HG03280 (cell line): Measurements from ENCODE around the gene ME3.
"Not testable (repeated sequence)": the region's sequence is repeated elsewhere in the genome, so short reads cannot be mapped to it uniquely, and the experiment has no call there.

ENCODE experiments used
- ATAC-seq: cut with Tn5 transposase; IDR thresholded peaks from one replicate; pipeline ENCODE4 v1.9.1; 2021; ENCODE audit warnings: mild to moderate bottlenecking, moderate library complexity; ENCODE audit not compliant: unreplicated experiment

ME3 gene

GRCh38 chr11:86666193-86666592 is 6.2 kb downstream of the ME3 start:
- no peak for ATAC-seq

- no peak for ATAC-seq
Observed at GRCh38 chr11:86664930-86665329, 7.5 kb downstream of the ME3 start.

GRCh38 chr11:86663761-86664160 is 8.7 kb downstream of the ME3 start:
- ATAC-seq = no peak

GRCh38 chr11:86663291-86663690 is 9.1 kb downstream of the ME3 start:
- no peak for ATAC-seq

- no peak for ATAC-seq
Observed at GRCh38 chr11:86660736-86661135, 11.7 kb downstream of the ME3 start.

- ATAC-seq = no peak
Observed at GRCh38 chr11:86660088-86660487, 12.3 kb downstream of the ME3 start.

- no peak for ATAC-seq
Observed at GRCh38 chr11:86658534-86658933, 13.9 kb downstream of the ME3 start.

GRCh38 chr11:86645212-86645611 is 27.2 kb downstream of the ME3 start:
- not testable (repeated sequence) for ATAC-seq

GRCh38 chr11:86644291-86644690 is 28.1 kb downstream of the ME3 start:
- no peak for ATAC-seq

GRCh38 chr11:86641537-86642261 is 30.7 kb downstream of the ME3 start:
- no peak for ATAC-seq

- no peak for ATAC-seq
Observed at GRCh38 chr11:86639137-86639536, 33.3 kb downstream of the ME3 start.

GRCh38 chr11:86638673-86639072 is 33.7 kb downstream of the ME3 start:
- no peak for ATAC-seq

- ATAC-seq = no peak
Observed at GRCh38 chr11:86637988-86638387, 34.4 kb downstream of the ME3 start.

- ATAC-seq = no peak
Observed at GRCh38 chr11:86636275-86636674, 36.1 kb downstream of the ME3 start.

- no peak for ATAC-seq
Observed at GRCh38 chr11:86632499-86633269, 39.7 kb downstream of the ME3 start.

- no peak for ATAC-seq
Observed at GRCh38 chr11:86630229-86630981, 42.0 kb downstream of the ME3 start.

- ATAC-seq = no peak
Observed at GRCh38 chr11:86629045-86629706, 43.2 kb downstream of the ME3 start.

- ATAC-seq = no peak
Observed at GRCh38 chr11:86627776-86628455, 44.5 kb downstream of the ME3 start.

GRCh38 chr11:86625981-86626380 is 46.4 kb downstream of the ME3 start:
- ATAC-seq = no peak

- no peak for ATAC-seq
Observed at GRCh38 chr11:86625544-86625943, 46.9 kb downstream of the ME3 start.

- no peak for ATAC-seq
Observed at GRCh38 chr11:86624366-86624765, 48.0 kb downstream of the ME3 start.
